ENCODE data around the gene BRF1. TPM values are rescaled to one million over a fixed set of nuclear protein-coding genes. Genes with fewer than 3 reads are reported as not detected.

Gene BRF1
- total RNA-seq, 1 donor from 2014 or later, result 64.6 TPM

DNA sequence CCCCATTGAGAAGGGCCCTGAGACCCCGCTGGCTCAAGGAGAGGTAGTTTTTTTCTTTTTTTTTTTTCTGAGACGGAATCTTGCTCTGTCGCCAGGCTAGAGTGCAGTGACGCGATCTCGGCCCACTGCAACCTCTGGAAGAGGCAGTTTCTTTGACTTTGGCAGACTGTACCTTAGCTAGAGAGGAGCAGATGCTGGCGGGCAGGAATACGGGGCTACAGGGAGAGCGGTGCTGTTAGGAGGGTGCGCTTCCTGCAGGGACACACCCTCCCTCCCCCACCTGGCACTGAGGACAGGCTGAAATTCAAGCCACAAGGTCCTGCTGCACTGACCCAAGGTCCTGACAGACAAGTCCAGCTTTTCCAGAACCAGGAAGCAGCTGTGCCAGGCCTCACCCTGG, 87.4 kb downstream of the BRF1 start:
- peaks cover 0 to 43% of the 10 kb centered on the region in 2 donors for H3K36me3 ChIP-seq
- TF ChIP-seq, protein P1, sequence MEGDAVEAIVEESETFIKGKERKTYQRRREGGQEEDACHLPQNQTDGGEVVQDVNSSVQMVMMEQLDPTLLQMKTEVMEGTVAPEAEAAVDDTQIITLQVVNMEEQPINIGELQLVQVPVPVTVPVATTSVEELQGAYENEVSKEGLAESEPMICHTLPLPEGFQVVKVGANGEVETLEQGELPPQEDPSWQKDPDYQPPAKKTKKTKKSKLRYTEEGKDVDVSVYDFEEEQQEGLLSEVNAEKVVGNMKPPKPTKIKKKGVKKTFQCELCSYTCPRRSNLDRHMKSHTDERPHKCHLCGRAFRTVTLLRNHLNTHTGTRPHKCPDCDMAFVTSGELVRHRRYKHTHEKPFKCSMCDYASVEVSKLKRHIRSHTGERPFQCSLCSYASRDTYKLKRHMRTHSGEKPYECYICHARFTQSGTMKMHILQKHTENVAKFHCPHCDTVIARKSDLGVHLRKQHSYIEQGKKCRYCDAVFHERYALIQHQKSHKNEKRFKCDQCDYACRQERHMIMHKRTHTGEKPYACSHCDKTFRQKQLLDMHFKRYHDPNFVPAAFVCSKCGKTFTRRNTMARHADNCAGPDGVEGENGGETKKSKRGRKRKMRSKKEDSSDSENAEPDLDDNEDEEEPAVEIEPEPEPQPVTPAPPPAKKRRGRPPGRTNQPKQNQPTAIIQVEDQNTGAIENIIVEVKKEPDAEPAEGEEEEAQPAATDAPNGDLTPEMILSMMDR (IDR thresholded peaks at IDR 0.05), result no peak
- TF ChIP-seq POLR2A (IDR thresholded peaks at IDR 0.05), result no peak
- no peak for TF ChIP-seq POLR2AphosphoS5 (IDR thresholded peaks at IDR 0.05; ENCODE audit: insufficient read depth in 1 of 2, low read depth in 1 of 2)

DNA sequence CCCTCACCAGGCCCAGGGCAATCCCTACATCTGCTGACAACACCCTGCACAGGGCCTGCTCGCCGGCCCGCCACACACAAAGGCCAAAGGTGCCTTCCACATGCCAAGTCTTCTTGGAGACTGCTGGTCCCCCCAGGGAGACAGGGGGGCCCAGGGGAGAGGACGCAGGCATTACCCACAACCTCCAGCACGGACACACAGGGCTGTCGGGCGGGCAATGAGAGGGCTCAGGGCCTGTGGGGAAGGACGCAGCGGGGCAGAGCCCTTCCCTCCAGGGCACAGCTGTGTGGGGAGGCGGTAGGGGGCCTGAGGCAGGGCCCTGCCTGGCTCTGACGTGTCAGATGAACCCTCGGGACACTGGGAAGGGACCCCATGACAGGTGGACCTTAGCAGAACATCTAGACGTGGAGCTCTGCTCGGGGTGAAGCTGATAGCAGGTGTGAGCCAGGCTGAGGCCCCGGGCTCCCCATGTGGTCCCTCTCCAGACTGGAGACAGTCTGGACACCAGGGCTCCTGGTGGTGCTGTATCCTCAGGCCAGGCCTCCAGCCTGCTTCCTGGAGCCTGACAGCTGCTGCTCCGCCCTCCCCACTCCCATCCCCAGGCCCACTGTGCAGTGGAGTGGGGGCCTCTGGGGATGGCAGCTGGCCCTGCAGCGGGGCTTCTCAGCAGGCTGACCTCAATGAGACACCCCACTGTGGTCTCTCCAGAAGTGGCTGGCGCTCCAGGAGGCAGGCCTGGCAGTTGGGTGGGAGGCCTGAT, 88.1 kb downstream of the BRF1 start:
- no peaks in the 10 kb centered on the region for H3K9me3 ChIP-seq
- H3K4me1 ChIP-seq, result no peaks in the 10 kb centered on the region
- H3K27ac ChIP-seq, result no peak overlapping the region
- H3K36me3 ChIP-seq, result peaks cover 0 to 37% of the 10 kb centered on the region in 2 donors
- no peak overlapping the region for H3K4me3 ChIP-seq
- H3K27me3 ChIP-seq, result no peaks in the 10 kb centered on the region
- DNase-seq (ENCODE audit: extremely low spot score in 2 of 2), result no peak
- intact Hi-C loops (cut with DNase I), result loop anchor here (10.0 kb wide), 1 partner anchor 282 kb away; the partner anchor contains the start of gene TEDC1
- no peak for TF ChIP-seq POLR2A (IDR thresholded peaks at IDR 0.05)
- no peak for TF ChIP-seq POLR2AphosphoS5 (IDR thresholded peaks at IDR 0.05; ENCODE audit: insufficient read depth in 1 of 2, low read depth in 1 of 2)
- TF ChIP-seq, protein P1 (IDR thresholded peaks at IDR 0.05), result no peak

More for the DNA sequence above, 87.4 kb downstream of the BRF1 start:
- Histone ChIP-seq H3K9me3 (no peaks in the 10 kb centered on the region), H3K27ac (no peak overlapping the region), H3K4me3 (no peak overlapping the region), H3K4me1 (no peaks in the 10 kb centered on the region), H3K27me3 (no peaks in the 10 kb centered on the region)
- intact Hi-C loops (cut with DNase I), result loop anchor here (10.0 kb wide), 1 partner anchor 281 kb away; the partner anchor contains the start of gene TEDC1
- no peak for DNase-seq (ENCODE audit: extremely low spot score in 2 of 2)

DNA sequence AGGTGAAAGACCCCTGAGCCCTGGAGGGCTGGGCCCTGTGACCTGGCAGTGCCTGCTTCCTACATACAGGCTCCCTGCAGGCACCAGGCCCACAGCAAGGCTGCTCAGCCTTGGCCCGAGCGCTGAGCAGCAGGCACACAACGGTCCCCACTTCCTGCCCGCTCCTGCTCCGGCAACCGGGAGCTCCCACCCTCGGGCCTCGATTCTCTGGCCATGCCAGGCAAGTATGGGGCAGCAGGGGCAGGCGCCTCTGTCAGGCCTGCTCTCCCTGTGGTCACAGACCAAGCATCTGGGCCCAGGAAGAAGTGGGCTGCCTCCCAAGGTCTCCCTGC, 89.1 kb downstream of the BRF1 start:
- no peak overlapping the region for H3K27ac ChIP-seq
- intact Hi-C loops (cut with DNase I), result loop anchor here (10.0 kb wide), 1 partner anchor 283 kb away; the partner anchor contains the start of gene TEDC1
- H3K36me3 ChIP-seq, result peaks cover 0 to 27% of the 10 kb centered on the region in 2 donors
- no peaks in the 10 kb centered on the region for H3K9me3 ChIP-seq
- DNase-seq (ENCODE audit: extremely low spot score in 2 of 2), result no peak
- H3K4me1 ChIP-seq, result no peaks in the 10 kb centered on the region
- no peaks in the 10 kb centered on the region for H3K27me3 ChIP-seq
- no peak for TF ChIP-seq POLR2A (IDR thresholded peaks at IDR 0.05)
- no peak for TF ChIP-seq POLR2AphosphoS5 (IDR thresholded peaks at IDR 0.05; ENCODE audit: insufficient read depth in 1 of 2, low read depth in 1 of 2)
- TF ChIP-seq, protein P1 (IDR thresholded peaks at IDR 0.05), result no peak
- H3K4me3 ChIP-seq, result no peak overlapping the region

DNA sequence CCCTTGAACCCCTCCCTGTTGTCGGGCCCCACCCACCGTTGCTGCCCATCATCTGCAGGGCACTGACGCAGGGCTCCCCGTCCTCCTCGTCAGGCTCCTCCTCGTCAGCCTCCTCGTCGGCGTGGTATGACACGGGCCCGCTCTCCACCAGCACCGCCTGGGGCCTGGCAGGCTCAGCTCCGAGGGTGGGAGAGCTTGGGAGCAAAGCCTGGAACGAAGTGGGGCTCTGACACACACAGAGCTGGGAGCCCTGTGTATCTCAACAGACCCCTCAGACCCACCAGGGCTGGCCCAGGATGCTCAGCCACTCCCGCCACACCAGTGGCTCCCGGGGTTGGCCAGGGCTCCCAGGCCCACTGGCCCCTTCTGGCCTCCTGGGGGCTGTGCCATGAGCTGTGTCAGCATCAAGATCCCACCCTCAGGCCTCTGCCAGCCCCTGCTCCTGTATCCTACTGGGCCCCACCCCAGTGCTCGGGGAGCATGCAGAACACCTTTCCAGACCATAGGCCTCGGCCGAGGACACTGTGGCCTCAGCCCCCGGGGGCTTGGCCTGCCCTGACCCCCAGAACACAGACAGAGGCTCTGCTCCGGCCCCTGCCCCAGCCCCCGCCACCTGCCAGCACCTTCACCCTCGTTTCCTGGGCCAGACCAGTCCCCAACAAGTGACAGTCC, 89.6 kb downstream of the BRF1 start:
- H3K4me1 ChIP-seq, result no peaks in the 10 kb centered on the region
- no peaks in the 10 kb centered on the region for H3K27me3 ChIP-seq
- no peak overlapping the region for H3K27ac ChIP-seq
- intact Hi-C loops (cut with DNase I), result loop anchor here (10.0 kb wide), 1 partner anchor 284 kb away; the partner anchor contains the start of gene TEDC1
- H3K4me3 ChIP-seq, result no peak overlapping the region
- peaks cover 0 to 22% of the 10 kb centered on the region in 2 donors for H3K36me3 ChIP-seq
- no peak for DNase-seq (ENCODE audit: extremely low spot score in 2 of 2)
- TF ChIP-seq, protein P1 (IDR thresholded peaks at IDR 0.05), result no peak
- no peaks in the 10 kb centered on the region for H3K9me3 ChIP-seq
